H4 (cell line): Measurements from ENCODE around the gene ZRANB2. TPM values are rescaled to one million over a fixed set of nuclear protein-coding genes. Genes with fewer than 3 reads are reported as not detected.

Experiments
- DNase-seq: peaks from one replicate; pipeline ENCODE4 v3.0.0-alpha.2; 2015; ENCODE audit warnings: low spot score
- total RNA-seq: library from RNA; depleted of rRNA; stranded (reverse); fragments of >200 nt; shearing (Covaris generic); gene quantifications from 2 replicates; pipeline ENCODE4 v1.2.3, GENCODE V29; 2014; rRNA removed

ZRANB2 gene
- total RNA-seq, 1 experiment from 2014 or later = 22.9 TPM

- no peak for DNase-seq
These were observed 51.9 kb downstream of the ZRANB2 start for GRCh38 chr1:71028981-71029380.

- DNase-seq = no peak
These were observed 52.8 kb downstream of the ZRANB2 start for GRCh38 chr1:71027991-71028390.

- DNase-seq = no peak
These were observed 54.7 kb downstream of the ZRANB2 start for GRCh38 chr1:71026093-71026492.

- no peak for DNase-seq
These were observed 57.3 kb downstream of the ZRANB2 start for GRCh38 chr1:71023515-71023914.

GRCh38 chr1:71019233-71019969, 61.4 kb downstream of the ZRANB2 start:
- DNase-seq = no peak

- DNase-seq = no peak
These were observed 62.0 kb downstream of the ZRANB2 start for GRCh38 chr1:71018791-71019190.

GRCh38 chr1:71015745-71016144, 65.1 kb downstream of the ZRANB2 start:
- no peak for DNase-seq

- DNase-seq = no peak
These were observed 66.7 kb downstream of the ZRANB2 start for GRCh38 chr1:71014178-71014579.

Other genes with a start within 250 kb of the ZRANB2 start
- 0.50 and 2.4 TPM in 2 replicates for gene PTGER3, start 33.2 kb downstream of the ZRANB2 start, total RNA-seq